OCI-LY3 (cell line): ENCODE measurements around the gene FOXL1.

Source experiments
- H2AFZ ChIP-seq: fragments of 200-600, 300-600 bp; shearing (Covaris generic); 2 replicates; pipeline ENCODE4 v1.6.0; 2014; ENCODE audit warnings: antibody characterized with exemption, low read depth, low read length
- H3K27ac ChIP-seq: fragments of 200-600, 300-600 bp; sonication (generic); 2 replicates; pipeline ENCODE4 v1.5.1; 2014; ENCODE audit warnings: mild to moderate bottlenecking, low read length, moderate library complexity, mixed read lengths
- H3K27me3 ChIP-seq: fragments of 200-600, 300-600 bp; sonication (generic); 2 replicates; pipeline ENCODE4 v1.6.1; 2014; ENCODE audit warnings: low read depth, low read length, mixed read lengths
- H3K36me3 ChIP-seq: fragments of 200-600, 300-600 bp; sonication (generic); replicated peaks from 2 replicates; pipeline ENCODE3; 2014; ENCODE audit warnings: low read depth, low read length, mixed read lengths
- H3K4me1 ChIP-seq: fragments of 300-600, 200-600 bp; sonication (generic); 2 replicates; pipeline ENCODE4 v1.6.1; 2014; ENCODE audit warnings: low read length, mixed read lengths
- H3K4me2 ChIP-seq: fragments of 200-600, 300-600 bp; sonication (generic); 2 replicates; pipeline ENCODE4 v1.6.1; 2014; ENCODE audit warnings: low read length, mixed read lengths
- H3K4me3 ChIP-seq: fragments of 300-600, 200-600 bp; sonication (generic); 2 replicates; pipeline ENCODE4 v1.5.1; 2014; ENCODE audit warnings: antibody characterized with exemption, mild to moderate bottlenecking, low read length, moderate library complexity
- H3K79me2 ChIP-seq: fragments of 300-600, 200-600 bp; shearing (Covaris generic); 2 replicates; pipeline ENCODE4 v1.6.1; 2014; ENCODE audit warnings: mild to moderate bottlenecking, low read length, mixed read lengths
- H3K9ac ChIP-seq: fragments of 300-600, 200-600 bp; shearing (Covaris generic); 2 replicates; pipeline ENCODE4 v1.6.0; 2014; ENCODE audit warnings: mild to moderate bottlenecking, low read length, moderate library complexity
- H3K9me3 ChIP-seq: fragments of 200-600, 300-600 bp; shearing (Covaris generic); 2 replicates; pipeline ENCODE4 v1.6.1; 2014; ENCODE audit warnings: low read length, mixed read lengths; ENCODE audit not compliant: insufficient read depth
- H4K20me1 ChIP-seq: fragments of 200-600, 300-600 bp; sonication (generic); 2 replicates; pipeline ENCODE4 v1.6.1; 2016; ENCODE audit warnings: low read length, mixed read lengths; ENCODE audit not compliant: insufficient read depth
- CTCF ChIP-seq: fragments of 200-600, 300-600 bp; sonication (generic); IDR thresholded peaks from 2 replicates; pipeline ENCODE4 v1.5.1; 2014; ENCODE audit warnings: antibody characterized with exemption, low read length, low read depth
- EZH2phosphoT487 ChIP-seq: fragments of 200-600 bp; shearing (Covaris generic); IDR thresholded peaks from 2 replicates; pipeline ENCODE4 v1.6.1; 2018; ENCODE audit warnings: antibody characterized with exemption, mixed run types, low read depth

FOXL1 gene

DNA sequence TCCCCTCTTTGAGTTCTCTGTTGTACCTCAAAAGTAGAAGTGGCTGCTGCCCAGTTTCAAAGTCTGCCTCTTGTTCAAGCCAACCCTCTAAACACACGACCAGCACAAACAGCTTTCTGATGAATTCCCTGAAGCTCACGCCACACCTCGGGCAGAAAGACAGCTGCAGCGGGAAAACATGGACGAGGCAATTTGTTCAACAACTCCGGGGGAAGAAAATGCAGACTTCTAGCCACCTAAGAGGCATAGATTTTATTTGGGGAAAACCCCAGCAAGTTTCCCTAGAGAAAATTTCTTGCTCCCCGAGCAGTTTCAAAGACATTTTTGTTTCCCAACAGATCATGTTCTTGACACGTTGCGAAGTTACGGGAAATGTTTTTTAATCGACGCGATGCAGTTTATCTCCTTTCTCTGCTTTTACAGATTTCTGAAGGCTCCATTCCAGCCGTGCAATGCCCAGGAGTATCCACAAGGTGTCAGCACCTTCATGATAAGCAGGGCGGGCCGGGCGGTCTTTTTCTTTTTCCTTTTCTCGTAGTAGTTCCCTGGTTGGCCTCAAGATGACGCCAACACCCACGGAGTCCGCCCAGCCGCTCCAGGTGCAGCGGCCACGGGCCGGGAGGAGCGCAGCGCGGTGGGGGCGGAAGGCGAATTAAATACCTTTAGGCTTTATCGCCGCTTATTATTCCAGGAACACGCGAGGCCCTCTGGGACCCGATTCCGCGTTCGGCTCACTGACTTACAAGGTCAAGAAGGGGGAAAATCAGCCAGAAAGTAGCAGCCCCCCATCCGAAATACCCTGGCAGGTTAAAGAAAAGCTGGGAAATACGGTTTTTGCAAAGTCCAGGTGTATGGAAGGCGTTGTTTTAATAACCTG is 14.6 kb upstream of the FOXL1 start:
- H3K9ac ChIP-seq: peak overlapping the region; percentile 48
- no peaks in the 10 kb centered on the region for H3K36me3 ChIP-seq
- H3K4me1 ChIP-seq: peaks cover 11% of the 10 kb centered on the region; the same call in 1 of the 2 replicates
- TF ChIP-seq EZH2phosphoT487: no peak
- TF ChIP-seq CTCF: peak; percentile 100
- H3K9me3 ChIP-seq: no peaks in the 10 kb centered on the region
- H2AFZ ChIP-seq: peak overlapping the region; percentile 92
- no peaks in the 10 kb centered on the region for H3K27me3 ChIP-seq
- H3K79me2 ChIP-seq: no peaks in the 10 kb centered on the region
- H3K4me3 ChIP-seq: peak overlapping the region; percentile 67
- H3K27ac ChIP-seq: no peak overlapping the region
- no peaks in the 10 kb centered on the region for H4K20me1 ChIP-seq
- peak overlapping the region; percentile 77 for H3K4me2 ChIP-seq

GRCh38 chr16:86565181-86565631 is 13.1 kb upstream of the FOXL1 start:
- H3K4me2 ChIP-seq: no peak overlapping the region

DNA sequence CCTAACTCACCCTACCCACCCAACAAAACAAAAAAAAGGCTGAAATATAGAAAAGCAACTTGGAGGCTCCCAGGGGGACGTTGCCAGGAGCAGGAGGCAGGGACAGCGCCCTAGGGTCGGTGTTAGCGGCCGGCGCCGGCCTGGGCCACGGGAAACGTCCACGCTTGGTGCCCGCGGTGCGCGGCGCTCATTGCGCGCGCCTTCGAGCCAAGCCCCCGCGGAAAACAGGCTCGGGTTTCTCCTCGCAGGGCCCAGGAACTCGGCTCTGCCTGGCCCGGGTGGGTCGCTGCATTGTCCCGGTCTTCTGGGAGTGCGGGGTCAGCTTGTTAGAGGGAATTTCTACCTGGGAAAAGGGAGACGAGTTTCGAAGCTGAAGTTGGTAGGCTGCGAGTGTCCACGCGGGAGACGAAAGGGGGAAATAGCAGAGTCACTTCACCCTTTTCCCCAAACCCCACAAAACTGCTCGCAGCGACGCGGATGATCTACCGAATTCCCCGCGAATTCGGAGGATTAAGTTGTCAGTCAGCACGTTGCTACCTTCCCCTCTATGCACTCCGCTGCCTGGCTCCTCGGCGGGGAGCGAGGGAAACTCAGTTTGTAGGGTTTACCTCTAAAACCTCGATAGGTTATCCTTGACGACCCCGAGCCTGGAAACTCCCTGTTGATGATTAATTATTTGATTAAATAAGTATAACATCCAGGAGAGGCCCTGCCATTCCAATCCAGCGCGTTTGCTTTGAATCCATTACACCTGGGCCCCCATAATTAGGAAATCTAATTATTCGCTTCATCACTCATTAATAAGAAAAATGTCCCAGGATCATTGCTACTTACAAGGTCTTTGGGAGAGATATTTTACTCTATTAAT is 12.5 kb upstream of the FOXL1 start:
- Histone ChIP-seq H2AFZ (no peak overlapping the region), H3K4me3 (no peak overlapping the region), H3K4me2 (no peak overlapping the region), H4K20me1 (no peaks in the 10 kb centered on the region), H3K27ac (no peak overlapping the region), H3K9ac (no peak overlapping the region), H3K79me2 (no peaks in the 10 kb centered on the region), H3K36me3 (no peaks in the 10 kb centered on the region), H3K27me3 (no peaks in the 10 kb centered on the region), H3K4me1 (peaks cover 11% of the 10 kb centered on the region; the same call in 1 of the 2 replicates), H3K9me3 (no peaks in the 10 kb centered on the region)
- TF ChIP-seq CTCF (no peak), EZH2phosphoT487 (no peak)

More at GRCh38 chr16:86565181-86565631, 13.1 kb upstream of the FOXL1 start:
- H3K9ac ChIP-seq: no peak overlapping the region
- H3K4me1 ChIP-seq: peaks cover 11% of the 10 kb centered on the region; the same call in 1 of the 2 replicates
- H3K4me3 ChIP-seq: no peak overlapping the region
- no peaks in the 10 kb centered on the region for H3K79me2 ChIP-seq
- TF ChIP-seq CTCF: no peak
- no peak for TF ChIP-seq EZH2phosphoT487
- H3K9me3 ChIP-seq: no peaks in the 10 kb centered on the region
- no peaks in the 10 kb centered on the region for H3K36me3 ChIP-seq
- no peaks in the 10 kb centered on the region for H4K20me1 ChIP-seq
- H3K27me3 ChIP-seq: no peaks in the 10 kb centered on the region
- no peak overlapping the region for H3K27ac ChIP-seq
- H2AFZ ChIP-seq: no peak overlapping the region

DNA sequence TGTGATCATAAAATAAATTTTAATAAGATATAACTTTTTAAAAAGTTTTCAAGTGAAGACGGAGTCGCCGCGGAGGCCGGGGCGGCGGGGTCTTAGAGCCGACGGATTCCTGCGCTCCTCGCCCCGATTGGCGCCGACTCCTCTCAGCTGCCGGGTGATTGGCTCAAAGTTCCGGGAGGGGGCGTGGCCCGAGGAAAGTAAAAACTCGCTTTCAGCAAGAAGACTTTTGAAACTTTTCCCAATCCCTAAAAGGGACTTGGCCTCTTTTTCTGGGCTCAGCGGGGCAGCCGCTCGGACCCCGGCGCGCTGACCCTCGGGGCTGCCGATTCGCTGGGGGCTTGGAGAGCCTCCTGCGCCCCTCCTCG is 11.8 kb upstream of the FOXL1 start, which contains the start of gene FOXC2:
Gene FOXC2 (plus strand): TSS at position 229 of the 365 bp plus-strand sequence. CDS start 507 bp downstream, outside the sequence.
- no peak within 1 kb of the TSS for H3K9ac ChIP-seq
- no peaks in the 10 kb centered on the region for H3K36me3 ChIP-seq
- no peaks in the 10 kb centered on the region for H3K9me3 ChIP-seq
- H3K4me2 ChIP-seq: no peak within 1 kb of the TSS
- H3K79me2 ChIP-seq: no peaks in the 10 kb centered on the region
- TF ChIP-seq CTCF (no peak), EZH2phosphoT487 (no peak)
- no peaks in the 10 kb centered on the region for H4K20me1 ChIP-seq
- no peaks in the 10 kb centered on the region for H3K27me3 ChIP-seq
- H2AFZ ChIP-seq: no peak within 1 kb of the TSS
- H3K4me1 ChIP-seq: peaks cover 11% of the 10 kb centered on the region; the same call in 1 of the 2 replicates
- no peak within 1 kb of the TSS for H3K27ac ChIP-seq
- H3K4me3 ChIP-seq: no peak within 1 kb of the TSS
